Stimulated activated CD4-positive, alpha-beta T cell treated with anti-CD3 and anti-CD28 coated beads, Interleukin-15, amount 100 ng/mL, for 1 hour (primary cell): Measurements from ENCODE around the gene GPM6B.

Experiments used
- DNase-seq, 2 donors: peaks; one replicate each; pipeline ENCODE4 v3.0.0-alpha.2; 2020; ENCODE audit warnings: low read depth in 1 of 2, low spot score in 1 of 2

GPM6B gene

DNA sequence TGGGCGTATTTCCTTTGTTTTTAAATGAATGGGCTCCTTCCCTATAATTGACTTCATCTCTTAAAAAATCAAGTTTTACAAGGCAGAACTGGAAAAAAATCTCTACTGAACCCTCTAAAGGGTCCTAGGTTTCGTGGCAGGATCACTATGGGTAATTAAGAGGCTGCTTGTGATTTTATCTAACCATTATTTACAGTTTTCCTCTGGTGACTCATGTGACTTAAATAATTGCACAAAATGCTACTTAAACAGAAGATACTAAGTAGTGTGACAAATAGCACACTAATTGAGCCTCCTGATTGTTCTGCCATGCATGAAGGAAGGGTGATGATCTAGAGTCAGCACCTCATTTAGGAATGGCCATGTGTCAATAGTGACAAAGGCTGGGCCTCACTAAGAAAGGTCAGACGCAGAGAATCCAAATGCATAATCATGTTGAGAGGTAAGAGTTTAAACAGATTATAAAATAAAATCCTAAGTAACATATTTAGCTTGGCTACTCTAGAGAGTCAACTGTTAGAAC, 46.8 kb downstream of the GPM6B start:
- DNase-seq, result no peak

DNA sequence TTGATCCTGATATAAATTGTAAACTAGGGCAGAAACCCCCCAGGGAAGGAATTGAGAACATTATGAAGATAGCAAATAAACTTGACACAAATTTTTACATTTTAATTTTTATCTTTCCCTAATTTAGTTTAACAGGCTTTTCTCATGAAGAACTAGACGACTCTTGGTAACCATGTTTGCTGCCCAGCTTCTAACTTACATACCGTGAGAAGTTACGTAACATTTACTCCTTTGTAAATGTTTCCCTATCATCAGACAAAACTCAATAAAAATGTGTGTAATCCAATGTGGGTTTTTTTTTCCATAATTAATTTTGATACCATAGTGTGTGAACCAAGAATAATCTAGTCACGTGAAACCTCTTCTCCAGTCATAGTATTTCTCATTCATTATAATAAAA, 48.0 kb downstream of the GPM6B start:
- DNase-seq, result no peak

DNA sequence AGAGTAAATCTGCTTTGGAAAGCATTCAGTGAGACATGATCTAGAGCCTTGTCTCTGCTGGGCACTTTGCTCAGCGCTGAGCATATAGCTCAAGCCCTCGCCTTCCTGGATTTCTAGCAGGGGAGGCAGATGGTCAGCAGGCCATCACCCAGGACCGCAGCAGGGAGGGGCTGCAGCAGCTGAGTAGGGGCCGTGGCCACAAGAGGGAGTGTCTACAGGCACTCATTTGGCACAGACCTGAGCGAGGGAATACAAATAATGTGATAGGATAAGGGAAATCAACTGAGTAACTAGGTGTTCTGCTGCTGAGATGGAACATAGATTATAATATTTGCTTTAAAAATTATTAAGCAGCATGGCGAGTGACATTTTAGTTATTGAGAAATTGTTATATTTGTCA, 52.1 kb downstream of the GPM6B start:
- no peak for DNase-seq

DNA sequence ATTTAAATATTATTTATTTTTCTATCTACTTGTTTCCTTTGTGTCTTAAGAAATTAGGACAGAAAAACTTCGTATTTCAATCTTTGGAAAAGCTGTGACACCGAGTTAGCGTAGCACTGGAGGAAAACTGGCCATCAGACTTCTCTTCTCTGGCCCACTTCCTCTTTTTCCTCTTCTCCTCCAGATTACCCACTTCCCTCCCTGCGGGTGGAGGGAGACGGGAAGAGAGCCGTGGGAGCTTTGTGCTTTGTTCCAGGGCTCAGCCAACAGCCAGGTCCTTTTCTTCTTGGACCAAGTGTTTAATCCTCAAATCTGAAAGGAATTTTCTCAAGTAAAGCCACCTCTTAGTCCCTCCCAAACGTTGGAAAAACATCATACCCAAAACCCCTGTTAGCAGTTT, 52.6 kb downstream of the GPM6B start:
- no peak for DNase-seq

DNA sequence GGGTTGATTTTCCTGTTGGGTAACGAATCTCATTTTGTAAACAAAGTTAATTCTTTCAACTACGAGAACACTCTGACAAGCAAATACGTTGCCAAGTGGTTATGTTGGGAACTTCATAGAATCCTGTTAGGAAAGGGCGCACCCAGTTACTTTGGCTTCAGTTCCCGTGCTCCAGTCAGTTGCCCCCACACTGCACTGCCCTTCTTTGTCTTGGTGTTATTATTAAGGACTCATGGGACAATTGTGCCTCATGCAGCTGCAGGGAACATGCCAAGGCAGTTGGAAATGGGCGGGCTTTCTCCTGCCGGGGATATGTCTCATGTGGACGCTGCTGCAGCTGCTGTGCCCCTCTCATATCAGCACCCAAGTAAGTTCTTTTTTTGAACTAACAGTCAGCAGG, 53.4 kb downstream of the GPM6B start:
- DNase-seq, result no peak

DNA sequence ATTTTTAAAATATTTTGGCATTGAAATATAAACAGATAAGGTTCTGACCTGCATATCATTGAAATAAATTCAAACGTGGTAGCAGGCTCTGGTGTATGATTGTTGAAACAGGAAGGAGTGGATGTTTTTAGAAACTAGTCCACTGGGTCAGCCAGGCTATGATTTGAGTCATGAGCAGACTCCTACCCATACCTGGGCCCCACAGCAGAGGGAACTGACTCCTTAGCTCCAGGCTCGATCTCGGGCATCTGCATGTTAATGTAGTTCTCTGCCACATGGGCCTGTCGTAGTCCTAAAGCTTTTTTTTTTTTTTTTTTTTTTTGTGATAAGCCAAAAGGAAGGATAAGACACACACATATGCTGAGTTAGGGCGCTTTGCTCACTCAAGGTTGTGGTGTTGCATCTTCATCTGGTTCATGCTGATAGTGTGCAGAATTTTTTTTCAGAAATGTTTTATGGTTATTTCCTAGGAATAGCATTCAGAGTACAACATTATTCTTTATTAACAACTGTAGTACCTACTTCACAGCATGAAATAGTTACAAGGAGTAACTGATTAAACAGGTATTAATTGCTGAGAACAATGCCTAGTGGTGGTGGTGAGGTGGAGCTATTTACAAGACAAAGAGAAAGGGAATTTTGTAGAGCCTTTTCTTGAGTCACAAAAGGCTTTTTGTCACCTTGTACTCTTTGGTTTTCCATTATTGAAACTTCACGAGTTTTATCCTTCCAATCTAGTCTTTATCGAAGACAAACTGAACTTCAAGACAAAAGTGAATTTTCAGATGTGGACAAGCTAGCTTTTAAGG, 55.1 kb downstream of the GPM6B start:
- DNase-seq, result no peak

DNA sequence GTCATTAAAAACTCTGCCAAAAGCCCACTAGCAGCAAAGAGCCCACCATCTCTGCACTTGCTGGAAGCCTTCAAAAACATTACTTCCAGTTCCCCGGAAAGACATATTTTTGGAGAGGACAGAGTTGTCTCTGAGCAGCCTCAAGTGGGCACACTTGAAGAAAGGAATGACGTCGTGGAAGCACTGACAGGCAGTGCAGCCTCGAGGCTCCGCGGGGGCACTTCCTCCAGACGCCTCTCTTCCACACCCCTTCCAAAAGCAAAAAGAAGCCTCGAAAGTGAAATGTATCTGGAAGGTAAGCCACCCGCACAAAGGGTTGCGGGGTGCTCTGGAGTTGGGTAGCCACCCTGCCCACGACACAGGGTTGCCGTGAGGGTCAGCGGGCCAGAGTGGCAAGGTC, 56.5 kb downstream of the GPM6B start:
- DNase-seq, result no peak

DNA sequence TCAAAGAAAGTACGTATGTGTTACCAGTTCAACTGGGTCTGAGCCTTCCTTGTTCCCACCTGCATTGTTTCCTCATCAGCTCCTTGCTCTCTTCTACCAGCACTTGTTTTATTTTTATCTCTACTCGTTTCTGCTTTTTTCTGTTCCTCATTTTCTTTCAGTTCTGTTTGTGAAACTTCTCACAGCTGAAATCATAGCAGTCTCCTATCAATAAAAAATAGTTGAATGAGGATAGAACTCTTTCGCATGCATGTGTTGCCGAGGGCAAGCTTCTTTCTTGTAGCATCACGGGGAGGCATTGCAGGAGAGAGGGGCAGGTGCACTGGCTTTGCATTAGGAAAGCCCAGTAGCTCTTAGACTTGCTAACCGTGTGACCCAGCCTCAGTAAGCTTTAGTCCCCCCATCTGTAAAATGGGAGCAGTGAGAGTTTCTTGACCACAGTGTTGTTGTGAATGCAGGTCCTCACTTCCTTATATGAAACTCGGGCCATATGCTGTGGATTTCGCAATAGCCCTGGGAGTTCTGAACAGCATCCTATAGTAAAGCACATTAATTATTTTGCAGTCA, 57.7 kb downstream of the GPM6B start:
- DNase-seq, result no peak

DNA sequence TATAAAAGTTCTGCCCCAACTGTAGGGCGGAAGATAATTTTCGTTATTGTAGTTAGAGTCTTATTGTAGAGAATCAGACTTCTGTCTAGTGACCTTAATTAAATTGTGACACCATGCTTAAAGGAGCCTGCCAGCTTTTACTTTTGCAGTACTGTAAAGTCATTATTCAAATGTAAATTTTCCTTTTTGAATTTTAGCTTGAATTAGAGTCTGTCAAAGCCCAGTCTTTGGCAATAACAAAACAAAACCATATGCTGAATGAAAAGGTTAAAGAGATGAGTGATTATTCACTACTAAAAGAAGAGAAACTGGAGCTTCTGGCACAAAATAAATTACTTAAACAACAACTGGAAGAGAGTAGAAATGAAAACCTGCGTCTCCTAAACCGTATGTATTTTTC, 60.5 kb downstream of the GPM6B start:
- DNase-seq, result no peak

DNA sequence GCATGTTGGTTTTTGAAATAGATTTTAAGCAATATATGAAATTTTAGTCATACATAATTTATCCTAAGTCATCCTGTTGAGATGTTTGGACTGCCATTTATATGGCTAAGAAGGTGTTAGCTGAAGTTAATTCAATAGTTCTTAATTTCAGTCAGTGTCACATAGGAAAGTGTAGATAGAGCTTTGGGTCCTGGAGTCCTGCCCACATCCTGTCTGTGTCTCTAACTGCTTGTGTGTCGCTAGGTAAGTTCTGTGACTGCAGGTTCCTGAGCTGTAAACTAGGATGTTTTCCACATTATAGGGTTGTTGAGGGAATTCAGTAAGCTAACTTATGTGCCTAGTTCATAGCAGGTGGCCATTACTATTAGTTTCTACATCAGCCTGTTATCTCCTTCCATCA, 61.6 kb downstream of the GPM6B start:
- no peak for DNase-seq

DNA sequence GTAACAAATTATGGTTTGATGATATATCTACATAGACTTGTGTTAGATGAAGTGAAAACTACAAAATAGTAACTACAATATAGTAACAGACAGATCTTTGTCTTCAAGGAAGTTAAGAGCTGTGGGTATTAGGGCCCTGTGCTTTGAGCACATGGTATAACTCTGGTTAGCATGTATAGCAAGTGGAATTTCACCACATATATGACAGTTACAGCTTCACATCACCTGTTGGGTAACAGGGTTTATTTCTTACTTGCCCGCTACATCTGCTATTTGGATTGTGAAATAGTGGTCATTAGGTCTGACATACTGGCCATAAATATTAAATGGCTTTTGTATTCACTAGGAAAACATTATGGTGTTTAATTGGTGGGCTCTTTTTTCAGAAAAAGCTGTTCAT, 62.1 kb downstream of the GPM6B start:
- DNase-seq, result no peak

DNA sequence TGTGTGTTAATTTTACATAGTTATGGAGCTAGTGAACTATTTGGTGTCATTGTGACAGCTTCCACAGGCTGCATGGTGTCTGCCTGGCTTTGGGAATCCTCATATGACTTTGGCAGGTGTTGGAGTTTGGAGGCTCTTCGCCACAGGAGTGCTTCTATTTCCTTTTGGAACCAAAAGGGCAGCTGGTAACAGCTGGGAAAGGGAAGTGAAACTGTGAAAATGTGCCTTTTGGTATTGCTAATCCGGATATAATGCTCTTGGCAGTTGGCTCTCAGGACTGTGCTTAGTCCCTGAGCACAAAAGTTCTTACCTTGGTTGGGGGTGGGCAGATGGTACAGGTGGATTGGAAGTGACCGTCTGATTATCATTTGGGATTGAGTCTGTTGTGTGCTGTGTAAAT, 64.2 kb downstream of the GPM6B start:
- no peak for DNase-seq

DNA sequence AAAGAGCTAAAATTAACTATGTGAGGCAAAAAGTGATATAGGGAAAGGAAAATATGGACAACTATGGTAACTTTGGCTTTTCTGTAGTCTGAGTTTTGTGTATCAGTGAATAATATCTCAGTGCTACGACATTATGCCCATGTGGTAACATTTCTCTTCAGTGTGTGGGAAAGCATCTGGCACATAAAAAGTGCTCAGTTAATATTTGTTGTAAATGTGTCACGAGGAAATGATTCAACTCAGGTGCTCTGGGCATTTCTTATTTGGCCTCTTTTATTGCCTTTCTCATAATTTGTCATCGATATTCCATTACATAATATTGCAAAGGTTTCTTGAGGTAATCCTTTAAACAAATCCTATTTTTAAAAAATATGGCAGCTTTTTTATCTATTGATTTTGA, 64.8 kb downstream of the GPM6B start:
- DNase-seq, result no peak

DNA sequence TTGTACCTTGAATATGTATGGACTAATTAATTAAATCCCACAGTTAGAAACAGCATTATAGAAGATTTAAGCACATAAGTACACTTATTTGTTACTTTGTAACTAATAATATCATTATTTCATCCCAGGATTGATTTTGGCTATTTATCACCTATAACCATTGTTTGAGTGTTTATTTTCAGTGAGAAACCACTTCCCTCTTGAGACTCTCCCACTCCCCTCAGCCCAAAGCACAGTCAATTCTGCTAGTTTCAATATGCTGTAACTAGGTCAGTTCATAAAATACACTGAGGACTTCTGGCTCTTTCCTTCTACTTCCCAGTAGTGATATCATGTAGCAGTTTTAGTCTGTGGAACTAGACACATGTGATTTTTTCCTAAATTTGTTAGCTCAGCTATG, 66.1 kb downstream of the GPM6B start:
- no peak for DNase-seq

DNA sequence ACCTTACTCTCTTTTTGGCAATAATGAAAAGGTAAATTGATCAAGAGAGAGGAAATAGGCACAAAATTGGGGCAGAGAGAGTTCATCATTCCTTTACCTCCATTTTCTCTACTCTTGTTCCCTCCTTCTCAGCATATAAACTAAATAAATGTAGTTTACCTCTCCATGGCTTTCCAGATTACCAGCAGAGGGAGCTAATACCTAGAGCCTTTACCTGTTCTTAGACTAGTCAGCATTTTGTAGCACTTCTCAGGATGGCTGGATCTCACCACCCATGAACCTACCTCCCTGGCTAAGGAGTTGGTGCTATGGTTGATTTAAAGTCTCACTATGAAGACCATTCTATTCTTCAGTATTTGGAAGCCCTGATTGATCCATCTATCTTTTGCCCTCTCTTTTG, 66.7 kb downstream of the GPM6B start:
- DNase-seq, result no peak

DNA sequence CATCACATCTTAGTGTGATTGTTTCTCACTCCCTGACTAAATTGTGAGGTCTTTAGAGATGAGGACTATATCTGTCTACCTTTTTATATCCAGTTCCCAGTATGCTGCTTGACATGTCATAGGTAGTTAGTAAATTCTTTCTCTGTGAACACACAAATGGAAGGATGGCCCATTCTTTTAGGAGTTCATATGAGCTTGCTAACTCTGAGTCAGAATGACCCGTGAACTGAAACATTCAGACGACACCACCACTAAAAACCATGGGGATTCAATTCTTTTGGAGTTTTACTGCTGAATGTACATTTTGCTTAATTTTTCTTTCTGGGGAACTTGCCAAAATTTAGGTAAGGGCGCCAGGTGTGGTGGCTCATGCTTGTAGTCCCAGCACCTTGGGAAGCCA, 68.4 kb downstream of the GPM6B start:
- no peak for DNase-seq

DNA sequence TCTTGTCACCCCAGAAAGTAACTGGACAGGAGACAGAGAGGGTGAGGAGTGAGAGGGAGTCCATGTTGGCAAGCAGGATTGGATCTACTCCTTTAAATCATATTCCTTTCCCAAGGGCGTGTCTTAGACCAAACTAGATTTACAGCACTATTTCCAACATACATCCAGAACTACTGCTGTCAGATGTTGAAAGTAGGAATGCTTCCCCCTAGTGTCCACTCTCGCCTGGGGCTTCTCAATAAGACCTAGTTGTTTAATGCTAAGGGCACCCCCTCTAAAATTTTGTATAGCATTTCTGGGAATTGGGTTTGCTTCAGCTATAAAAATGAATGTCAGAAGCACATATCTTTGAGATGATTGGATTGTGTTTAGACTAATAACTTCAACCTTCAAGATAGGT, 69.1 kb downstream of the GPM6B start:
- no peak for DNase-seq

DNA sequence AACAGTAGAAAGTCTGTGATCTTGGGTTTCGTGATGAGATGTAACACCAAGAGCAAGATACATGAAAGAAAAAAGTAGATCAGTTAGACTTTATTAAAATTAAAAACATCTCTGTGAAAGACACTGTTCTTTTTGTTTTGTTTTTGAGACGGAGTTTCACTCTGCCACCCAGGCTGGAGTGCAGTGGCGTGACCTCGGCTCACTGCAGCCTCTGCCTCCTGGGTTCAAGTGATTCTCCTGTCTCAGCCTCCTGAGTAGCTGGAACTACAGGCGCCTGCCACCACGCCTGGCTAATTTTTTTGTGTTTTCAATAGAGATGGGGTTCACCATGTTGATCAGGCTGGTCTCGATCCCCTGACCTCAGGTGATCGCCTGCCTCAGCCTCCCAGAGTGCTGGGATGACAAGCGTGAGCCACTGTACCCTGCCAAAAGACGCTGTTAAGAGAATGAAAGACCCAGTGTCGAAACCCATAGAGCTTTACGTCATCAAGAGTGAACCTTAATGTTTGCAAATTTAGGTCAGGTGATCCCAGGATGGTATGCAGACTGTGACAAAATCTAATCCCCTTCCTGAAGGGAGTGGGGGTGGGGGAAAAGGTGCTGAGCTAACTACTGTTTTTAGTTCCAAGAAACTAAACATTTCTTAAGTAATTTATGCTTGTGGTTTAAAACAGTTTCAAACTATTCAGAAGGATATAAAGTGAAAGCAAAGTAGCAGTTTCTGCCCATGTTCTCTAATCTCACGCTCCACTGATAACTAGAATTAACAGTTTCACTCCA, 74.3 kb downstream of the GPM6B start:
- DNase-seq, result no peak

DNA sequence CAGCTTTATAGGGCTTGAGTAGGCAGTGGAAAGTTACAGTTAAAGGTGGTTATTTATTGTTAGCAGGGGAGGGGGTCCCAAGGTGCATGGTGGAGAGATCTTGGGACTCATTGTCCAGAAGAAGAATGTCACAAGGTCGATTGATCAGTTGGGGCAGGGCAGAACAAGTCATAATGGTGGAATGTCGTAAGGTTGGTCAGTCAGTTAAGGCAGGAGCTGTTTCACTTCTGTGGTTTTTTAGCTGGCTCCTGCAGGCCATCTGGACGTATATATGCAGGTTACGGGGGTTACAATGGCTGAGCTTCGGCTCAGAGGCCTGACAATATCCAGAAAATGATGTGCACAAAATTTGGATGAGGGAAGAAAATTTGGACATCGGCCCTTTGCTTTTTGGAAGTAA, 75.2 kb downstream of the GPM6B start:
- no peak for DNase-seq

DNA sequence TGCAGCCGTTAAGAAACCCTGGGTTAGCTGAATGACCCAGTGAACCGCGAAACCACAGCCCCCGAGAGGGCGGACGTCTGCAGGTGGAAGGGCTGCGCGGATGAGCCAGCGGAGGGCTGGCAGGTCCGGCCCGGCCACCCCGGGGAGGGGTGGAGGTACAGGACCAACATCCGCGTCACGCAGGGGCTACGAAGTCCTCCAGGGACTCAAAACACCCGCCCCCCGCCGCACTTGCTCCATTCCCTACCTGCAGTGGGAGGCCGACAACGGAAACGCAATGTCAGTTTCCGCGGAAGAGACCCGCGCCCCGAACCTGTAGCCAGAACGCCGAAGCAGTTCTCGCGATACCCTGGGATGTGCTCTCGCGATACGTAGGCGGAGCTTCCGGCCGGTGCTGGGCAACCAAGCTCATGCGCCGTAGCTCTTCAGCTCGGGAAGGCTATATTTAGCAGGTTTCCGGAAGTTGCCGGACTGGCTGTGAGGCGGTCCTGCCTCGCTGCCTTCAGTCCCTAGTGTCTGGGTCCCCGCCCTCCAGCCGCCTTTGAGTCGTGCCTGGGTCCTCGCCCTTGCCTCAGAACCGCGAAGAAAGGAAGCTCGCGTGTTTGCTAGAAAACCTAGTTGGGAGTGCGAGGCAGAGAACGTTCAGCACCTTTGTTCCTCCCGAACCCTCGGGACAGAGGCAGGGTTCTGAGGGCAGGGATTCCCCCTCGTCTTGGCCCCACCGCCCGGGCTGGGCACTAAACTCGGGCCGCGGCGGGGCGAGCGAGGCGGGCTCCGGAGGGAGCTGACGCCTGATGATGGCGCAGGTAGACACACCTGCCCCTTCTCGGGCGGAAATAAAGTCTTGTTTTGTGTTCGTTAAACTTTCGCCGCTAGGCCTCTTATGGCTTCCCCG, 82.4 kb downstream of the GPM6B start, which contains the start of the genes OFD1 and TRAPPC2:
Gene OFD1 (plus strand): TSS at position 471 of the 895 bp plus-strand sequence. CDS start 324 bp downstream, at position 795.
Gene TRAPPC2 (minus strand): TSS at position 343 of the 895 bp plus-strand sequence. CDS start 14,657 bp downstream, outside the sequence.
- peak; percentile 71 for DNase-seq

DNA sequence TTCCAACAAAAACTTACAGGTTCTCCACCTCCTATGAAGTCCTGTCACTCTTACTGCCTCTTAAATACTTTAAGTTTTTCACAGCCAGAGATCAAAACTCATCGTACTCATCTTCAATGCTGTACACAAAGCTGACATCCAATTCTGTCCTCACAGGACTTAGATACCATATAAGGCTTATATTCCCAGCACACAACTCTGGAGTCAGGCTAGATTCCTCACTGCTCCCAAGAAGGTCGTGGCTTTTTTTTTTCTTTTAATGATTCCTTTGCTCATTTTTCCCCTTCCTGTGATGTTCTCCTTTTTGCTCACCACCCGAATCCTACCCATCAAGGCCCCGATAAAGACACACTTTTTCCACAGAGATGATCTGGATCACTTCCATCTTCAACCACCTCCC, 83.4 kb downstream of the GPM6B start:
- no peak for DNase-seq
